ENCODE measurements around the gene HOXB6. TPM values are rescaled to one million over a fixed set of nuclear protein-coding genes. Genes with fewer than 3 reads are reported as not detected.
A peak's percentile ranks its signal among the peaks of the same experiment; 100 is the strongest.

Gene HOXB6
- polyA plus RNA-seq, 2 of the 4 experiments (the other 2 are of a cell fraction): 10.2 to 14.7 TPM

GRCh38 chr17:48600244-48601098 is 4.3 kb downstream of the HOXB6 start:
- ATAC-seq: no peak
- CTCF ChIA-PET: interaction anchor here (0.5 to 3.0 kb wide), 11 partner anchors 9 to 570 kb away, joined by 3 to 10 read pairs (median 3); no protein-coding TSS in a partner anchor
- TF ChIP-seq MAFK (IDR thresholded peaks at IDR 0.05; ENCODE audit: partially characterized antibody) (no peak), TFCP2L1 (CRISPR knock-in tag; IDR thresholded peaks at IDR 0.05) (no peak), NPAS2 (CRISPR knock-in tag; IDR thresholded peaks at IDR 0.05; ENCODE audit: borderline replicate concordance) (no peak), GATA3 (IDR thresholded peaks at IDR 0.05; ENCODE audit: borderline replicate concordance) (no peak), RCOR1 (IDR thresholded peaks at IDR 0.05; ENCODE audit: low read depth, low read length) (no peak), FOXS1 (CRISPR knock-in tag; IDR thresholded peaks at IDR 0.05) (no peak), RAD21 (conservative IDR thresholded peaks at IDR 0.05 in 1 of 2, IDR thresholded peaks at IDR 0.05 in 1 of 2) (no peak), RARB (CRISPR knock-in tag; IDR thresholded peaks at IDR 0.05) (no peak), ELK1 (IDR thresholded peaks at IDR 0.05; ENCODE audit: low read depth, low read length) (no peak)
- TF ChIP-seq, protein P1, sequence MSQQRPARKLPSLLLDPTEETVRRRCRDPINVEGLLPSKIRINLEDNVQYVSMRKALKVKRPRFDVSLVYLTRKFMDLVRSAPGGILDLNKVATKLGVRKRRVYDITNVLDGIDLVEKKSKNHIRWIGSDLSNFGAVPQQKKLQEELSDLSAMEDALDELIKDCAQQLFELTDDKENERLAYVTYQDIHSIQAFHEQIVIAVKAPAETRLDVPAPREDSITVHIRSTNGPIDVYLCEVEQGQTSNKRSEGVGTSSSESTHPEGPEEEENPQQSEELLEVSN (IDR thresholded peaks at IDR 0.05; ENCODE audit: borderline replicate concordance, low read depth): no peak
- FAIRE-seq: no peak
- H3K4me1 ChIP-seq: peaks cover 29% of the 10 kb centered on the region
- DNase-seq (ENCODE audit: low read depth in 1 of 2, low spot score in 1 of 2): no peak
- H3K4me3 ChIP-seq: no peak overlapping the region
- H3K9me3 ChIP-seq: no peaks in the 10 kb centered on the region
- 69% methylated on average over 17 of the region's 17 CpGs for WGBS (ENCODE audit: missing lambda C conversion rate)
- POLR2A ChIA-PET: no interaction called here
- peak overlapping the region; percentile 91 for H3K4me2 ChIP-seq
- H3K27ac ChIP-seq: peak overlapping the region; percentile 91 to 95

DNA sequence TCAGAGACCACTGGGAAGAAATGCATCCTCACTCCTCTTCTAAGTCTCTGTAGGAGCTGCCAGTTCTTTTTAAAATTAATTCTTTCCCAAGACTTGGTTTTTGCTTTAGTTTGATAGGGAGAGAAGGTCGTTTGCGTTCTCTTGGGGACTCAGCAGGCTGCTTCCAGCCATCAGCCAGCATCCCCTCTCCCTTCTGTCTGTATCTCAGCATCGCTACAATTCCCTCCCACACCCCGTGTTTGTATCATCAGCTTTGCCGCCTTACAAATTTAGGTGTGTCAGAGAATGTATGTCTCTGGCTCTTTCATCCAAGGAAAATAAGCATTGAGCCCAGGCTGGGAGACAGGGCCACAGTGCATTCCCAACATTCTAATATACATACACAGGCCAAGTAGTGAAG is 5.4 kb downstream of the HOXB6 start:
- Histone ChIP-seq H3K27ac (0 out of 6 replicates have a peak overlapping the region, but pooled peaks of 1 of the 2 experiments have one; percentile 14), H3K4me3 (no peak overlapping the region), H3K4me1 (peaks cover 25% of the 10 kb centered on the region), H3K9me3 (no peaks in the 10 kb centered on the region), H3K4me2 (no peak overlapping the region)
- FAIRE-seq (no peak), ATAC-seq (no peak), DNase-seq (ENCODE audit: low read depth in 1 of 2, low spot score in 1 of 2) (no peak)
- WGBS (ENCODE audit: missing lambda C conversion rate): 84% methylated on average over 5 of the region's 5 CpGs
- ChIA-PET CTCF (interaction anchor here (1.0 to 3.0 kb wide), 5 partner anchors 106 to 576 kb away, joined by 3 to 10 read pairs (median 4); no protein-coding TSS in a partner anchor), POLR2A (no interaction called here)
- no peak for TF ChIP-seq JUN (IDR thresholded peaks at IDR 0.05)
- TF ChIP-seq SMC3 (IDR thresholded peaks at IDR 0.05): no peak
- no peak for TF ChIP-seq RCOR1 (IDR thresholded peaks at IDR 0.05; ENCODE audit: low read depth, low read length)

DNA sequence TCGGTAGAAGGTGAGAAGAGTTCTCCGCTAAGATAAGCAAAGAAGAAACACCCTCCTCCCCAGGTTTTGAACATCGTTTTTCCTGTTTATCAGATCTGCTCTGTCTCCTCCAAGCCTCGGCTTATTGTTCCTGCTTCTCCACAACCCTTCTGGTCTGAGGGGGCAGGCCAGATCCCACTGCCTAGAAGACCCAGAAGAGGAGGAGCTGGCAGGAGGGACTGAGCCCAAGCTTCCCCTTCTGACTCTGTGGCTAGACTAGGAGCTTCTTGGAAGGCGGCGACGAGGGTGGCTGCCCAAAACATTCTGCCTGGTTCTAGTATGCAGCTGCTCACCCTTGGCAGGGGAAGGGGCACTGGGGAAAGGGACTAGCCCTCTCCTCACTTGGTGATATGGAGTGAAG is 6.0 kb downstream of the HOXB6 start:
- FAIRE-seq (no peak), DNase-seq (ENCODE audit: low read depth in 1 of 2, low spot score in 1 of 2) (no peak), ATAC-seq (no peak)
- H3K4me3 ChIP-seq: no peak overlapping the region
- no peaks in the 10 kb centered on the region for H3K9me3 ChIP-seq
- H3K27ac ChIP-seq: 0 out of 6 replicates have a peak overlapping the region, but pooled peaks of 1 of the 2 experiments have one; percentile 5
- no peak overlapping the region for H3K4me2 ChIP-seq
- ChIA-PET POLR2A (no interaction called here), CTCF (interaction anchor here (0.5 to 3.0 kb wide), 6 partner anchors 106 to 575 kb away, joined by 3 to 10 read pairs (median 4); no protein-coding TSS in a partner anchor)
- peaks cover 30% of the 10 kb centered on the region for H3K4me1 ChIP-seq
- WGBS (ENCODE audit: missing lambda C conversion rate): 92% methylated on average over 7 of the region's 7 CpGs
- no peak for TF ChIP-seq FOSL2 (IDR thresholded peaks at IDR 0.05)
- TF ChIP-seq FOSL2 (CRISPR knock-in tag; IDR thresholded peaks at IDR 0.05): no peak
- TF ChIP-seq BHLHE40 (IDR thresholded peaks at IDR 0.05; ENCODE audit: low read depth, low read length): no peak
- TF ChIP-seq HDAC2 (IDR thresholded peaks at IDR 0.05): no peak
- TF ChIP-seq, protein P2, sequence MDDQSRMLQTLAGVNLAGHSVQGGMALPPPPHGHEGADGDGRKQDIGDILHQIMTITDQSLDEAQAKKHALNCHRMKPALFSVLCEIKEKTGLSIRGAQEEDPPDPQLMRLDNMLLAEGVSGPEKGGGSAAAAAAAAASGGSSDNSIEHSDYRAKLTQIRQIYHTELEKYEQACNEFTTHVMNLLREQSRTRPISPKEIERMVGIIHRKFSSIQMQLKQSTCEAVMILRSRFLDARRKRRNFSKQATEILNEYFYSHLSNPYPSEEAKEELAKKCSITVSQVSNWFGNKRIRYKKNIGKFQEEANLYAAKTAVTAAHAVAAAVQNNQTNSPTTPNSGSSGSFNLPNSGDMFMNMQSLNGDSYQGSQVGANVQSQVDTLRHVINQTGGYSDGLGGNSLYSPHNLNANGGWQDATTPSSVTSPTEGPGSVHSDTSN (IDR thresholded peaks at IDR 0.05): no peak
- TF ChIP-seq MAFK (IDR thresholded peaks at IDR 0.05; ENCODE audit: partially characterized antibody): no peak
- no peak for TF ChIP-seq RARB (CRISPR knock-in tag; IDR thresholded peaks at IDR 0.05)
- TF ChIP-seq FOSB (CRISPR knock-in tag; IDR thresholded peaks at IDR 0.05): no peak
- no peak for TF ChIP-seq ZNF302 (CRISPR knock-in tag; IDR thresholded peaks at IDR 0.05)
- TF ChIP-seq MAZ (IDR thresholded peaks at IDR 0.05; ENCODE audit: borderline replicate concordance, low read depth, low read length): no peak
- TF ChIP-seq JUNB (IDR thresholded peaks at IDR 0.05): no peak
- no peak for TF ChIP-seq KDM1A (IDR thresholded peaks at IDR 0.05; ENCODE audit: low read depth)
- no peak for TF ChIP-seq HMGXB4 (CRISPR knock-in tag; IDR thresholded peaks at IDR 0.05; ENCODE audit: borderline replicate concordance)
- TF ChIP-seq CBX8 (IDR thresholded peaks at IDR 0.05): no peak
- TF ChIP-seq ZSCAN20 (CRISPR knock-in tag; IDR thresholded peaks at IDR 0.05): no peak
- no peak for TF ChIP-seq POLR2AphosphoS2 (conservative IDR thresholded peaks at IDR 0.05; ENCODE audit: low read length)

Data from A549 (cell line).